Putamen (tissue), 1 donor: ENCODE results near the gene UBE3A.
A peak's percentile ranks its signal among the peaks of the same experiment; 100 is the strongest.

ENCODE experiments used
- DNase-seq: peaks from one replicate; pipeline ENCODE4 v3.0.0-alpha.2; 2016; ENCODE audit warnings: low spot score

UBE3A gene

GRCh38 chr15:25331860-25332259 is 107.0 kb downstream of the UBE3A start:
- no peak for DNase-seq

- no peak for DNase-seq
Observed at GRCh38 chr15:25331404-25331803, 107.4 kb downstream of the UBE3A start.

GRCh38 chr15:25329696-25330095 is 109.1 kb downstream of the UBE3A start:
- DNase-seq: peak; percentile 7

- DNase-seq: no peak
Observed at GRCh38 chr15:25327686-25328085, 111.1 kb downstream of the UBE3A start.

GRCh38 chr15:25325187-25325586 is 113.6 kb downstream of the UBE3A start:
- DNase-seq: no peak

GRCh38 chr15:25323420-25323819 is 115.4 kb downstream of the UBE3A start:
- DNase-seq: no peak

GRCh38 chr15:25287823-25288222 is 151.0 kb downstream of the UBE3A start:
- DNase-seq: no peak
